ENCODE results near the gene ARHGAP12. TPM values are rescaled to one million over a fixed set of nuclear protein-coding genes. Genes with fewer than 3 reads are reported as not detected.

ARHGAP12 gene
- total RNA-seq, 2 experiments from 2014 or later, result 40.3 to 41.1 TPM

GRCh38 chr10:31864834-31865518 lies 63.7 kb downstream of the ARHGAP12 start:
- no peak overlapping the region for H3K27ac ChIP-seq (ENCODE audit: low read depth in 1 of 2, low read length in 2 of 2)
- H3K27me3 ChIP-seq (ENCODE audit: control insufficient read depth in 1 of 2, insufficient read depth in 2 of 2, low read length in 2 of 2), result no peaks in the 10 kb centered on the region
- Mint-ChIP-seq H3K27ac (peak overlapping the region; percentile 12), H3K27me3 (no peaks in the 10 kb centered on the region), H3K4me1 (ENCODE audit: low read depth) (peaks cover 39% of the 10 kb centered on the region), H3K9me3 (no peaks in the 10 kb centered on the region), H3K36me3 (ENCODE audit: low read depth) (peaks cover 19% of the 10 kb centered on the region), H3K4me3 (no peak overlapping the region)
- no peak for TF ChIP-seq CTCF (IDR thresholded peaks at IDR 0.05)
- intact Hi-C loops (cut with DNase I, micrococcal nuclease), result loop anchor here (5.0 kb wide), 3 partner anchors 62 to 342 kb away; partner anchors contain the start of gene ARHGAP12 (in 1 of the 2)
- DNase-seq, result no peak
- H3K4me1 ChIP-seq (ENCODE audit: insufficient read depth, low read length), result no peaks in the 10 kb centered on the region
- POLR2A ChIA-PET, result interaction anchor here (1.6 kb wide), 1 partner anchor 65 kb away, joined by 8 read pairs; no protein-coding TSS in a partner anchor
- peaks cover 11% of the 10 kb centered on the region for H3K36me3 ChIP-seq (ENCODE audit: insufficient read depth, low read length)
- ATAC-seq (ENCODE audit: poor library complexity), result no peak
- H3K9me3 ChIP-seq (ENCODE audit: control insufficient read depth in 1 of 2, insufficient read depth in 1 of 2, low read length in 2 of 2), result no peaks in the 10 kb centered on the region
- H3K4me3 ChIP-seq (ENCODE audit: low read length), result no peak overlapping the region
- CTCF ChIA-PET, result no interaction called here

- Mint-ChIP-seq H3K27ac (no peak overlapping the region), H3K4me3 (no peak overlapping the region), H3K4me1 (ENCODE audit: low read depth) (peaks cover 57% of the 10 kb centered on the region), H3K36me3 (ENCODE audit: low read depth) (peaks cover 55% of the 10 kb centered on the region), H3K27me3 (no peaks in the 10 kb centered on the region), H3K9me3 (no peaks in the 10 kb centered on the region)
- ChIA-PET CTCF (no interaction called here), POLR2A (no interaction called here)
- intact Hi-C loops (cut with DNase I, micrococcal nuclease), result no loop called here
- no peak overlapping the region for H3K4me3 ChIP-seq (ENCODE audit: low read length)
- no peak overlapping the region for H3K27ac ChIP-seq (ENCODE audit: low read depth in 1 of 2, low read length in 2 of 2)
- no peak for DNase-seq
- TF ChIP-seq CTCF (IDR thresholded peaks at IDR 0.05), result no peak
- peaks cover 18% of the 10 kb centered on the region for H3K36me3 ChIP-seq (ENCODE audit: insufficient read depth, low read length)
- H3K27me3 ChIP-seq (ENCODE audit: control insufficient read depth in 1 of 2, insufficient read depth in 2 of 2, low read length in 2 of 2), result no peaks in the 10 kb centered on the region
- H3K4me1 ChIP-seq (ENCODE audit: insufficient read depth, low read length), result no peaks in the 10 kb centered on the region
- no peaks in the 10 kb centered on the region for H3K9me3 ChIP-seq (ENCODE audit: control insufficient read depth in 1 of 2, insufficient read depth in 1 of 2, low read length in 2 of 2)
- no peak for ATAC-seq (ENCODE audit: poor library complexity)
Measured at GRCh38 chr10:31855033-31855432, 73.6 kb downstream of the ARHGAP12 start.

GRCh38 chr10:31853629-31854028 lies 75.0 kb downstream of the ARHGAP12 start:
- Mint-ChIP-seq H3K9me3 (no peaks in the 10 kb centered on the region), H3K27ac (no peak overlapping the region), H3K36me3 (ENCODE audit: low read depth) (peaks cover 42% of the 10 kb centered on the region), H3K4me3 (no peak overlapping the region), H3K4me1 (ENCODE audit: low read depth) (peaks cover 57% of the 10 kb centered on the region), H3K27me3 (no peaks in the 10 kb centered on the region)
- Histone ChIP-seq H3K27ac (ENCODE audit: low read depth in 1 of 2, low read length in 2 of 2) (no peak overlapping the region), H3K4me3 (ENCODE audit: low read length) (no peak overlapping the region), H3K27me3 (ENCODE audit: control insufficient read depth in 1 of 2, insufficient read depth in 2 of 2, low read length in 2 of 2) (no peaks in the 10 kb centered on the region), H3K9me3 (ENCODE audit: control insufficient read depth in 1 of 2, insufficient read depth in 1 of 2, low read length in 2 of 2) (no peaks in the 10 kb centered on the region), H3K4me1 (ENCODE audit: insufficient read depth, low read length) (no peaks in the 10 kb centered on the region), H3K36me3 (ENCODE audit: insufficient read depth, low read length) (peaks cover 12% of the 10 kb centered on the region)
- no peak for TF ChIP-seq CTCF (IDR thresholded peaks at IDR 0.05)
- intact Hi-C loops (cut with DNase I, micrococcal nuclease), result no loop called here
- ChIA-PET CTCF (no interaction called here), POLR2A (interaction anchor here (0.9 kb wide), 1 partner anchor 75 kb away, joined by 3 read pairs; the partner anchor contains the start of gene ARHGAP12)
- ATAC-seq (ENCODE audit: poor library complexity) (no peak), DNase-seq (no peak)
